DMS 273 (cell line): ENCODE measurements around the gene RPL7A.
"Not testable (repeated sequence)": the region's sequence is repeated elsewhere in the genome, so short reads cannot be mapped to it uniquely, and the experiment has no call there.

Experiments
- DNase-seq: peaks from one replicate; lab custom pipeline; 2025; ENCODE audit not compliant: unreplicated experiment; lab: John Stamatoyannopoulos, UW

Gene RPL7A

GRCh38 chr9:133347985-133348717 is at the start of gene RPL7A, which contains the start of gene MED22:
RPL7A (plus strand) TSS chr9:133348218; CDS start chr9:133348244, 26 bp downstream.
MED22 (minus strand) TSS chr9:133348131; CDS start chr9:133346662, 1,469 bp downstream.
- DNase-seq, result peak; percentile 97

DNA sequence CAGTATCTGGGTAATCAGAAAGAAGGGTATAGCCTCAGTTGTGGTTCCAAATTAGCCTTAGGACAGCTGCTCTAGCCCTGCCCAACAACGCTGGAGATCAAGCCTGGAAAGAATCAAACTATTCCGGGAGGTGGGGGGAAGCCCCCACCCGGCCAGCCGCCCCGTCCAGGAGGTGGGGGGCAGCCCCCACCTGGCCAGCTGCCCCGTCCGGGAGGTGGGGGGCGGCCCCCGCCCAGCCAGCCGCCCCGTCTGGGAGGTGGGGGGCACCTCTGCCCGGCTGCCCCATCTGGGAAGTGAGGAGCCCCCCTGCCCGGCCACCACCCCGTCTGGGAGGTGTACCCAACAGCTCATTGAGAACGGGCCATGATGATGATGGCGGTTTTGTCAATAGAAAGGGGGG is 48.0 kb upstream of the RPL7A start:
- DNase-seq, result not testable (repeated sequence)

DNA sequence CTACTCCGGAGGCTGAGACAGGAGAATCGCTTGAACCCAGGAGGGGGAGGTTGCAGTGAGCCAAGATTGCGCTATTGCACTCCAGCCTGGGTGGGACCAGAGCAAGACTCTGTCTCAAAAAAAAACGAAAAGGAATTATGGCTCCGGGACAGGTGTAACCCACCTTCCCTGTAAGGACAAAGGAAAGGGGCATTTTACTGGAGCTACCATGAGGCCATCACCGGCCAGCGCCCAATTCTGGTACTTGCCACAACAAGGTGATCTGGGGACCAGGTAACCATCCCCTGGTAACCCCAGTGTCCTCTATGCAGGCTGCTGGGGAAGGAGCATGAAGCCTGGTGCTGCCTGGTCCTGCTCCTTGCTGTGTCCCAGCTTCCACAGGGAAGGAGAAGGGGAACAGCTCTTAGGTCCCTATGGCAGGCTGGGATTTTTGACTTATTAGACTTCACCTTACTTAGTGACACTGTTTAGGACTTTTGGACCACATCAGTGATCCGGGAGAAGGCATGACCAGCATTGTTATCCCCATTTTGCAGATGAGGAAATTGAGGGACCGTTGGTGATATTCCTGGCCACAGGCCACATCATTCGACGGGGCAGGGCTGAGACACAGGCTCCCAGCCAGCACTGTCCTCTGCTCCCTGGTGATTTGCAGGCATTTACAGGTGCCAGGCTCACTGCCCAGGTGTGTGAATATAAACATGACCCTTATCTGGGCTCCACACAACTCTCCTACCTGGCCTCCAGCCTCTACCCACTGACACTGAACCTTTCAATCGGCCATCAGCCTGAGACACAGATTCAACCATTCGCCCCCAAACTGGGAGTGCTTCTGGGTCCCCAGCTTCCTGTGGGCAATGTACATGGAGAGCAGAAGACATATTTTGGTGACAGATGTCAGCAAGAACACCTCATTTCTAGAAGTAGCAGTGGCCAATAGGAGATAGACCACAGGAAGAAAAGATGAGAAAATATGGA is 46.5 kb upstream of the RPL7A start:
- no peak for DNase-seq

DNA sequence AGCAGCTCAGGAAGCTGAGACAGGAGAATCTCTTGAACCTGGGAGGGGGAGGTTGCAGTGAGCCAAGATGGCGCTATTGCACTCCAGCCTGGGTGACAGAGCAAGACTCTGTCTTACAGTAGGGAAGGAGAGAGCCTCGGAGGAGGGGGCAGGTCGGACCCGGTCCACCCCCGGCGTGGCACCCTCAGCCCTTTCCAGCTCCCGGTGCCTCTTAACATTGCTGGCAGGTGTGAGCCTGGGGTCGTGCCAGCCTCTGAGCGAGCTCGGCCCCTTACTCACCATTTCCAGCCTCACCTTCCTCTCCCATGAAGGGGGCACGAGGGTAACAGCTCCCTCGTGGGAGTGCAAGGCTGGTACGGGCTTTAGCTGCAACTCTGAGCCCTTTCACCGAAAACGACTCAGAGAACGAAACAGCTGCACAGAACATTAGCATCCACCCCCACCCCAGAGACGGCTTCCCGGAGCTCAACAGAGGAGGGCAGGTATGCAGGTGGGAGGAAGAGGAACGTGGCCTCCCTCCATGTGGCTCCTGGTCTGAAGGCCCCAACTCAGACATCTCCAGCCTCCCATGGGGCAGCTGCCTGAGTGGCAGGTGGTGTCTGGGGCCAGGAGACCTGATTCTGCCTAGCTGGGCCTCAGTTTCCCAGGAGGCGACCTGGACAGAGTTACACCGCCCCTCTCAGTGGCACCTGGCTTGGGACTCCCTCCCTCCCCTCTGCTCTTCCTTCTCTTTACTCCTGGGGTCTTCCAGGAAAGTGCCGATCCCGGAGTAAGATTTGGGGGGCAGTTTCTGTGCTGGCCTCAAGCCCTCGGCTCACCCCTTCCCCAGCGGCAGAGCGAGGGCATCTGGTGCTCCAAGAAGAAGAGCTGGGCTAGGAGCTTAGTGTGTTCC is 44.5 kb upstream of the RPL7A start:
- no peak for DNase-seq

DNA sequence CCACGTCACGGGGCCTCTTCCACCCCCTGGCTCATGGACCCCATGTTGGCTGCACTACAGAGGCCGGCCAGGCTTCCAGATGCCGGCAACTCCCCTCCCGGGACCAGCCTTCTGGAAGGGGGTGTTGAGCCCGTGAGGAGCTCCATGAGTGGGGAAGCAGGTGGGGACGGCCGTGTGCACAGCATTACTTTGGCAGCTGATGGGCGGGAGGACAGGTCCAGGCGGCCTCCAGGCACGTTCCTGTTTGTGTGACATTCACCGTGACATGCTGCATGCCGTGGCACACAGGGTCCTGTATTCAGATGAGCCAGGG is 43.9 kb upstream of the RPL7A start:
- no peak for DNase-seq

GRCh38 chr9:133304477-133305377 is 43.3 kb upstream of the RPL7A start:
- no peak for DNase-seq

- no peak for DNase-seq
These were observed 42.3 kb upstream of the RPL7A start for GRCh38 chr9:133305731-133306130.

DNA sequence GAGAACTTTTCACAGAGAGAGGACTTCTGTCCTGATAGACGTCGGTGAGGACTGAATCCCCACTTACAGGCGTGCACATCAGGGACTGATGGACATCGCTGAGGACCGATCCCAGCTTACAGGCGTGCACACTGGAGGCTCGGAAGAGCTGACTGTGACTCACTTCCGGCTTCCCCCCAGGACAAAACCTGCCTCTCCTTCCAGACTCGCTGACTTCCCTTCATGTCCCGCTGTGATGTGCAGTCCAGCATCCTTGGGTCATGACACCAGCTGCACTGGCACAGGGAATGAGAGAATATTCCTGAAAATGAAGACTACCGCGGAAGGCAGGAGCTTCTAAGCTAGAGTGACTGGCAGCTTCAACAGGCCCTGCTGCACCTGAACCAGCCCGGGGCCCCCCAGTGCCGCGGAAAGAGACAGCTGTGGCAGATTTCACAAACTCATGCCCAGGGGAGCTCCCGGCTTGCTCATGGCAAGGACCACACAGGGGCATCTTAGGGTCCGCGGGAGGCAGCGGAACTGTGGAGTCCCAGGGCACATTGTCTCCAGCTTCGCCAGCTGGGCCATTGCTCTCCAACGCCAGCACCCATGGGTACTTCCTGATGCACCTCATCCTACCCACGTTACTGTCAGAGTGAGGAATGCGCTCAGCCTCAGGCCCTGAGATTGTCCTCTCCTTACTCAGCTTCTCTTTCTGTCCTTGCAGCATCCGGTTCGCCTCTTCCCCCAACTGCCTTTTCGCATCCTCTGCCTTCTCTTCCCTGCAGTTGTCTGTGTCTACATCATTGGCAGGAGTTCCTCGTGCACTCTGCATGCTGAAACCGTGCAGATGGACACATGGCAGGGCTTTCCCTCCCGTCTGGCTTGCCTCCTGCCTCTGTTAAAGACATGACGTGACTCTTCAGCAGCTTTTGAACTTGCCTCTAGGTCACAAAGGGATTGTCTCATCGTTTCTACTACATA is 41.5 kb upstream of the RPL7A start:
- DNase-seq, result peak; percentile 33

- no peak for DNase-seq
These were observed 40.7 kb upstream of the RPL7A start for GRCh38 chr9:133307301-133307700.

- no peak for DNase-seq
These were observed 38.4 kb upstream of the RPL7A start for GRCh38 chr9:133309608-133310007.

GRCh38 chr9:133315997-133316396 is 32.0 kb upstream of the RPL7A start:
- no peak for DNase-seq

GRCh38 chr9:133317551-133317950 is 30.5 kb upstream of the RPL7A start:
- DNase-seq, result not testable (repeated sequence)

GRCh38 chr9:133320421-133320881 is 27.6 kb upstream of the RPL7A start:
- no peak for DNase-seq

DNA sequence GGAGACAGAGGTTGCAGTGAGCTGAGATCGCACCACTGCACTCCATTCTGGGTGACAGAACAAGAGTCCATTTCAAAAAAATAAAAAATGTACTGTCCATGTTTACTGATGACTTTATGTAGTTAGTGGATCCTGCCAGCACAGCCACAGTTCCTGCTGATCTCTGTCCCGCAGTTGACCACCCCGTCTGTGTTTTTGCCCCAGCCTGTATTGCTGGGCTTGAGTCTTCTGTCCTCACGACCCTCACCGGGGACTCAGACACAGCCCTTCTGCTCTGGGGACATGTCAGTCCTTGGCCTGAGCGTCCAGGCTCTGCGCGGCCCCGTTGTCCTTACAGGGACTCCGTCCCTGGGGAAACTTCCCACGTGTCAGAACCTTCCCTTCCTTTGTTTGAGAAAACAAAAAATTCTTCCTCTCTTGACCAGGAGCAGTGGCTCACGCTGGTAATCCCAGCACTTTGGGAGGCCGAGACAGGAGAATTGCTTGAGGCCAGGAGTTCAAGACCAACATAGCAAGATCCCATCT is 26.5 kb upstream of the RPL7A start:
- DNase-seq, result no peak

GRCh38 chr9:133322701-133323100 is 25.3 kb upstream of the RPL7A start:
- no peak for DNase-seq

GRCh38 chr9:133323211-133323610 is 24.8 kb upstream of the RPL7A start:
- no peak for DNase-seq

DNA sequence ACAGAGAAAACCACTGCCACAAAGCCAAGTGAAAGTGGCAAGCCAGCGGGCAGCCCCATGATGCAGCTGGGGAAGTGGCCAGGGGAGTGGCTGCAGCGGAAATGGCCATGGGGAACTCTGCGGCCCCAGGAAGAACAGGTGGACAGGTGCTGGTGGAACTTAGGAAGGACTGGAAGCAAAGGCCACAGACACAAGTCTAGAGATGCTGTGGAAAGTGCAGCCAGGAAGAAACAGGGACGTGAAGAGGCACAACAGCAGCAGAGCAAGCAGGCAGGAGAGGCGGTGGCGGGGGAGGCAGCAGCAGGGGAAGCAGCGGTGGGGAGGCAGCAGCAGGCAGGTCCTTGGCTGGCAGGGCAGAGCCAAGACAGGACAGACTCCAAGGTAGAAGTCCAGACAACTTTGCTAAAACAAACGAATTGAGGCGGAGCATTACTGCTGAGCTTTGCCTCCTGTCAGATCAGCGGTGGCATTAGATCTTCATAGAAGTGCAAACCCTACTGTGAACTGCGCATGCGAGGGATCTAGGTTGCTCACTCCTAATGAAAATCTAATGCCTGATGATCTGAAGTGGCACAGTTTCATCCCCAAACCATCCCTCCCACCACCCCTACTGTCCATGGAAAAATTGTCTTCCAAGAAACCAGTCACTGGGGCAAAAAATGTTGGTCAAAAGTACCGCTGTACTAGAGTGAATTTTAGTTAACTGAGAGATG is 23.9 kb upstream of the RPL7A start:
- no peak for DNase-seq

DNA sequence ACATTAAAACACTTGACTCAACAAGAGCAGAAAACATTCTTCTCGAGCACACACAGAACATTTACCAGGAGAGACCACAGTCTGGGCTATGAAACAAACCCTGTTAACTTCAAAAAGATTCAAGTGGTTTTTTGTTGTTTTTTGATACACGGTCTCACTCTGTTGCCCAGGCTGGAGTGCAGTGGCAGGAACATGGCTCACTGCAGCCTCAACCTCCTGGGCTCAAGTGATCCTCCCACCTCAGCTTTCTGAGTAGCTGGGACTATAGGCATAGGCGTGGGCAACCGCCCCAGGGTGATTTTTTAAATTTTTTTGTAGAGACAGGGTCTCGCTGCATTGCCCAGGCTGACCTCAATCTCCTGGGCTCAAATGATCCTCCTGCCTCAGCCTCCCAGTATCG is 21.0 kb upstream of the RPL7A start:
- not testable (repeated sequence) for DNase-seq
